Skeletal muscle satellite cell (primary cell): ENCODE results near the gene BRMS1L.

Source experiments
- H3K27me3 ChIP-seq: 2 replicates; pipeline ENCODE4 v1.7.0; 2013; ENCODE audit warnings: low read length; ENCODE audit not compliant: control insufficient read depth, insufficient read depth
- H3K36me3 ChIP-seq: 2 replicates; pipeline ENCODE4 v1.7.0; 2013; ENCODE audit warnings: mild to moderate bottlenecking, control low read depth, low read length; ENCODE audit not compliant: insufficient read depth
- H3K4me1 ChIP-seq: 2 replicates; pipeline ENCODE4 v1.7.0; 2013; ENCODE audit warnings: low read length; ENCODE audit not compliant: control insufficient read depth, insufficient read depth
- H3K4me2 ChIP-seq: 2 replicates; pipeline ENCODE4 v1.7.0; 2013; ENCODE audit warnings: mild to moderate bottlenecking, low read length
- H3K4me3 ChIP-seq: 2 replicates; pipeline ENCODE4 v1.7.0; 2013; ENCODE audit warnings: low read length
- H3K9ac ChIP-seq: 2 replicates; pipeline ENCODE4 v1.7.0; 2013; ENCODE audit warnings: mild to moderate bottlenecking, low read depth, low read length, moderate library complexity
- H3K9me3 ChIP-seq: replicated peaks from 2 replicates; pipeline ENCODE4 v1.7.0; 2013; ENCODE audit warnings: mild to moderate bottlenecking, control low read depth, low read length

Gene BRMS1L

DNA sequence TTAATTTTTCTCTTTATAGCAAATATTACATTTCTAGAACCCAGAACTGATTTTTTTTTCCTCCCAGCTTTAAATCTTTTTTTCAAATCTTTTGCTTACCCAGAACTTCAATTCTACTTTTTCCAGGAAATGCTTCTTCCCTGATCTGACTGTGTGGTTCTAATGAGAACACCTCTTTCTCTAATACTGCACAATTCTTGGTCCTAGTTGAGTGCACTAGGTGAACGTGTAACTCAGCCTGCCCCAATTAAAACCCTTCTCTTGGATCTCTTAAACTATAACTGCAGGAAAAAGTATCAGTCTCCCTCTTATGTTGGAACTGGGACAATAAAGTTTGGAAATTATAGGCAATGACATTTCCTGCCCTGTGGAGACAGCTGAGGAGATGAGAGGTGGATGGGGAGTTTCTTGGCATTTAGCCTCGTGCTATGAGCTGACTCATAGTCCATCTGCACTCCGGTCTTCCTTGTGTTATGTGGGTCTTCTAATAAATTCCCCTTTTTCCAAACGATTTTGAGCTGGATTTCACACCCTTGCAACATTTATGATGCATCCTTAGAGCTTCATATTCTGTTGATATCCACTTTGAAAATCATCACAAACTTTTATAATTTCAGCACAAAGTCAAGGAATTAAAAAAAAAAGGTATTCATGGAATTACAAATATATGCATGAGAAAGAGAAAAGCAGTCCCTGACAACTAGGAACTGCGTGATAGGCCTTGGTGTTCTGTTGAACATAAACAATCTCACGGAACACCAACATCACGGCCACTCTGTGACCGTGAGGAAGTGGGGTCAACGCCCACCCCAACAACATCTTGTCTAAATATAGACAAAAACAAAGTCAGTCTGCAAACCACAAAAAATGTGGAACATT, 52.4 kb downstream of the BRMS1L start:
- H3K27me3 ChIP-seq = no peaks in the 10 kb centered on the region
- H3K4me3 ChIP-seq = peak overlapping the region; percentile 45
- H3K9ac ChIP-seq = peak overlapping the region; percentile 52
- no peaks in the 10 kb centered on the region for H3K9me3 ChIP-seq
- H3K4me1 ChIP-seq = peaks cover 11% of the 10 kb centered on the region
- peak overlapping the region; percentile 63 for H3K4me2 ChIP-seq
- no peaks in the 10 kb centered on the region for H3K36me3 ChIP-seq

DNA sequence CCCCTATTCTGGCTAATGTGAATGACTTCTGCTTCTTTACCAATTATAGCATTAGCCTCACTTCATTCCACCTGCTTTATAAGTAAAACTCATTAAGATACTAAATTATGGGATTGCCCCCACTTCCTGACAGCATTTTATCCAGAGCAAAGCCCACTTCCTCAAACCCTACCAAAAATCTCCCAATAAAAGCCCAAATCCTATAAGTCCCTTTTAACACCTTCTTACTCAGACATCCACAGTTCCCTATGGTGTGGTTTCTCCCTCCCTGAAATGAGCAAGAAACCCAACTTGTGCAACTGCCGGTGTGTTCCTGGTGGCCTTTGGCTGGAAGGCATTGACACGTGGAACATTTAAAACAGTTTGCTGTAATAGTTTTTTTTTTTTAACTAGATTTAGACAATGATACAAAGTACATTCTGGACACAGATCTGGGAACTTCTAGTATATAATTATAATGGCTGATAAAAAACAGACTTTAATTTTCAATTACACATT, 53.1 kb downstream of the BRMS1L start:
- Histone ChIP-seq H3K4me1 (peaks cover 11% of the 10 kb centered on the region), H3K27me3 (no peaks in the 10 kb centered on the region), H3K36me3 (no peaks in the 10 kb centered on the region), H3K4me3 (no peak overlapping the region), H3K9ac (peak overlapping the region; percentile 52), H3K9me3 (no peaks in the 10 kb centered on the region), H3K4me2 (peak overlapping the region; percentile 63)

DNA sequence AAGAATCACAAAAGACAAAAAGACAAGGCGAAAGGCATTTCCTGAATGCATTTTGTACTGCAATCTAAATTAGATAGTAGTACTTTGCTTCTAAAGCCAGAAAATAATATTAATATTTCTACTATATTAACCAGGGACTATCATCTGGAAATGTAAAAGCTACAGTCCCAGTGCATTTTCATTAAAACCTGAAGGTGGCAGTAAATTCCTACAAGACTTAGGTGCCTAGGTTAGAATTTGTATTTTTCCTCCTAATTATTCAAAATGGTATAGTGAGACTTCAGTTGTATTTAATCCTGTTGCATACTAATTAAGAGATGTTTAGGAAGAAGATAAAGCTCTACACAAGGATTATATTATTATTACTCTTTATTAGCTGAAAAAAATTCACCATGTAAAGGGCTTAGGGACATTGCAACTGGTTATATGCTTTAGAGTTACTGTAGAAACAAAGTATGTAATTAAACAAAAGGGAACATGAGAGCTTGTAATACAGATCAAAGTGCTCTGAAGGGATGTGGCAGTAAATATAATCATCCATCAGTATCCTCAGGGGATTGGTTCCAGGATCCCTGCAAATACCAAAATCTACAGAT, 53.6 kb downstream of the BRMS1L start:
- no peaks in the 10 kb centered on the region for H3K36me3 ChIP-seq
- peak overlapping the region; percentile 52 for H3K9ac ChIP-seq
- H3K4me3 ChIP-seq = no peak overlapping the region
- H3K27me3 ChIP-seq = no peaks in the 10 kb centered on the region
- peaks cover 11% of the 10 kb centered on the region for H3K4me1 ChIP-seq
- H3K4me2 ChIP-seq = no peak overlapping the region
- no peaks in the 10 kb centered on the region for H3K9me3 ChIP-seq

DNA sequence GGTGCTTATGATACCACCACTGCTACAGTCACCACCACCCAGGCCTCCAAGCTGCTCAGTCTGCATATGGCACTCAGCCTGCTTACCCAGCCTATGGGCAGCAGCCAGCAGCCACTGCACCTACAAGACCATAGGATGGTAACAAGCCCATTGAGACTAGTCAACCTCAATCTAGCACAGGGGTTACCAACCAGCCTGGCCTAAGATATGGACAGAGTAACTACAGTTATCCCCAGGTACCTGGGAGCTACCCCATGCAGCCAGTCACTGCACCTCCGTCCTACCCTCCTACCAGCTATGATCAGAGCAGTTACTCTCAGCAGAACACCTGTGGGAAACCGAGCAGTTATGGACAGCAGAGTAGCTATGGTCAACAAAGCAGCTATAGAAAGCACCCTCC, 55.1 kb downstream of the BRMS1L start:
- no peaks in the 10 kb centered on the region for H3K36me3 ChIP-seq
- peaks cover 11% of the 10 kb centered on the region for H3K4me1 ChIP-seq
- H3K27me3 ChIP-seq = no peaks in the 10 kb centered on the region
- H3K4me3 ChIP-seq = no peak overlapping the region
- no peaks in the 10 kb centered on the region for H3K9me3 ChIP-seq
- no peak overlapping the region for H3K4me2 ChIP-seq
- no peak overlapping the region for H3K9ac ChIP-seq

DNA sequence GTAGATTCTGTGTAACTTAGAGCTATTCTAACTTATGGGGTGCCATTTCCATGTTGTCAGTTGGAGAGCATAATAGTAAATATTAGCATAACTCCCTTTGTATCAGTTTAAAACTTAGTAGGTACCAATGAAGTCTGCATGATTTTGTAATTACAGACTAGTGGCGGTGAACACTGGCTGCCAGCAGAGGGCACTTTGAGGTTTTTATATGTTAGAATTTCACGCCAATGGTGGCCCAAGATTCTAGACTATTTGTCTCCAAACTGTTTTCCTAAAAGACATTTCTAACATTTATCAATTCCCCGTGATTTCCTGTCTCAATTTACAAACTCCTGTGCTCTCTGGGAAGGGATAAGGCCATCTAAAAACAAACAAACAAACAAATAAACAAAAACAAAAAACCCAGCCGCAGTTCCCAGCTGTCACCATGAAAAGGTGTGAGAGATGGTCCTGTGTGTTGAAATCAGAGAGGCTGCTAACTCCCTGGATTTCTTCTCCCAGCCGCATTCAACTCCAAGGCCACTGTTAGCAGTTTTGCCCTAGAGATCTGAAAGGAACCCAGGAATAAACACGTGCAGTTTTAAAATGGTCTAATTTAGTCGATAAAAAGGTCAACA, 57.6 kb downstream of the BRMS1L start:
- no peaks in the 10 kb centered on the region for H3K9me3 ChIP-seq
- H3K4me1 ChIP-seq = peaks cover 8% of the 10 kb centered on the region
- H3K9ac ChIP-seq = no peak overlapping the region
- H3K27me3 ChIP-seq = no peaks in the 10 kb centered on the region
- H3K4me3 ChIP-seq = no peak overlapping the region
- H3K4me2 ChIP-seq = no peak overlapping the region
- H3K36me3 ChIP-seq = no peaks in the 10 kb centered on the region

DNA sequence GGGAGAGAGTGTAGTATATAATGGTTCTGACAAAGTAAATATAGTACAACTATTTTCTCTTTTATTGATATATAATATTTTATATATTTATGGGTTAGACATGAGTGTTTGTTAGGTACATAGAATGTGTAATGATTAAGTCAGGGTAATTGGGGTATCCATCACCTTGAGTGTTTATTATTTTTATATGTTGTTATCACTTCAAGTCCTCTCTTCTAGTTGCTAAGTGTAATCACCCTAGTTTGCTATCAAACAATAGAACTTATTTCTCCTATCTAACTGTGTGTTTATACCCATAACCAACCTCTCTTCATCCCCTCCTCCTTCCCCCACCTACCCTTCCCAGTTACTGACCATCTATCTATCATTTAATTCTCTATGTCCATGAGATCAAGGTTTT, 64.2 kb downstream of the BRMS1L start:
- H3K4me3 ChIP-seq = no peak overlapping the region
- no peaks in the 10 kb centered on the region for H3K36me3 ChIP-seq
- no peaks in the 10 kb centered on the region for H3K9me3 ChIP-seq
- H3K9ac ChIP-seq = no peak overlapping the region
- no peak overlapping the region for H3K4me2 ChIP-seq
- no peaks in the 10 kb centered on the region for H3K27me3 ChIP-seq
- no peaks in the 10 kb centered on the region for H3K4me1 ChIP-seq

DNA sequence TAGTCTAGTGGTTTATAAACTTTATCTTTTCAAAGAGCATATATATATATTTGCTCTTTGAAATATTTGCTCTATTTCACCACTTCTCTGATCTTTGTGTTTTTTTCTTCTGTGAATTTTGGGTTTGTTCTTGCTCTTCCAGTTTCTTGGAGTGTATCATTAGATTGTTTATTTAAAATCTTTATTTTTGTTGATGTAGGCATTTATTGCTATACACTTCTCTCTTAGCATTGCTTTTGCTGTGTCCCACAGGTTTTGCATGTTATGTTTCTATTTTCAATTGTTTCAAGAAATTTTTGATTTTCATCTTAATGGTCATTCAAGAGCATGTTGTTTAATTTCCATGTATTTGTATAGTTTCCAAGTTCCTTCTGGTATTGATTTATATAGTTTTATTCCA, 69.1 kb downstream of the BRMS1L start:
- H3K9ac ChIP-seq = no peak overlapping the region
- H3K4me1 ChIP-seq = no peaks in the 10 kb centered on the region
- H3K4me2 ChIP-seq = no peak overlapping the region
- no peaks in the 10 kb centered on the region for H3K27me3 ChIP-seq
- H3K9me3 ChIP-seq = no peaks in the 10 kb centered on the region
- H3K36me3 ChIP-seq = no peaks in the 10 kb centered on the region
- no peak overlapping the region for H3K4me3 ChIP-seq

DNA sequence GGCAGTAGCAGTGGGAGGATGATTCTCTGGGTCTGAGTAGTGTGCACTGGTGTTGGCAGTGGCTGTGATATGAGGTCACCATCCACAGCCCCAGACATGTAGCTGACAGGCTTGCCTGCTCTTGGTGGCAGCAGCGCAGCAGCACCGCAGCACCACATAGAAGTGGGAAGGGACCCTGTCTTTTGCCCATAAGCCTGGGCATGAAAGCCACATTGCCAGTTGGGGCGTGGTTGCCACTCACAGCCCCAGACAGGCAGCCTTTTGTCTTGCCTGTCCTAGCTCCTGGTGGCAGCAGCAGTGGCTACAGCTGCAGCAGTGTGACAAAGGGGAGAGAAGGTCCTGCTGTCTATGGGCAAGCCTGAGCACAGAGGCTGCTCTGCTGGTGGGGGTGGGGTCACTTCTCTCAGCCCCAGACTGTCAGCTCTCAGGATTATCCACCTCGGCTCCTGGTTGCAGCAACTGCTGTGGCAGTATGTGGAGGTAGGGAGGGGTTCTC, 71.5 kb downstream of the BRMS1L start:
- Histone ChIP-seq H3K9ac (no peak overlapping the region), H3K27me3 (no peaks in the 10 kb centered on the region), H3K4me2 (no peak overlapping the region), H3K9me3 (no peaks in the 10 kb centered on the region), H3K4me1 (no peaks in the 10 kb centered on the region), H3K4me3 (no peak overlapping the region), H3K36me3 (no peaks in the 10 kb centered on the region)

DNA sequence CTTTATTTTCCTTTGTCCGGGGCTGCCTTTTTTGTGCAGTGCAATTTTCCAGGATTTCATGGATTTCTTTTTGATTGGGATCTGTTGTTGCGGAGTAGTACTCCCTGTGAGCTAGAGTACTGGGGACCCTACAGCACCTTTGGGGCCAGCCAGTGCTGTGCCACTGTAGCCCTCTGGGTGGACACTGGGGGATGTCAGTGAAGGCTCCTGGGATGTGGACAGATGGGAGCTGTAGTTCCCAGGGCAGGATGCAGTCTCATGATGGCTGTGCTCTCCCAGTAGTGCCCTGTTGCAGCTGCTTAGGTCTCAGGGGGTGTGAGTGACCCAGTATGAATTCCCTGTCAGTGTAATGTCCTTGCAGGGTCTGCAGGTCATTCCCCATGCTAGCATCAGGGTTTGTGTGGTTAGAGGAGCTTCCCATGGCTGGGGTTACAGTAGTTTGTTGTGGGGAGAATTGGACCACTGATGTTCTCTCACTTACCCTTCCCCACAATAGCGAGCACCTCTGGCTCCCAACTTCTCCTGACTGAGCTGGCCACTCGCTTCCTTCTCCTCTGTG, 72.2 kb downstream of the BRMS1L start:
- no peak overlapping the region for H3K4me3 ChIP-seq
- no peak overlapping the region for H3K4me2 ChIP-seq
- H3K27me3 ChIP-seq = no peaks in the 10 kb centered on the region
- H3K9me3 ChIP-seq = no peaks in the 10 kb centered on the region
- H3K9ac ChIP-seq = no peak overlapping the region
- no peaks in the 10 kb centered on the region for H3K36me3 ChIP-seq
- H3K4me1 ChIP-seq = no peaks in the 10 kb centered on the region

DNA sequence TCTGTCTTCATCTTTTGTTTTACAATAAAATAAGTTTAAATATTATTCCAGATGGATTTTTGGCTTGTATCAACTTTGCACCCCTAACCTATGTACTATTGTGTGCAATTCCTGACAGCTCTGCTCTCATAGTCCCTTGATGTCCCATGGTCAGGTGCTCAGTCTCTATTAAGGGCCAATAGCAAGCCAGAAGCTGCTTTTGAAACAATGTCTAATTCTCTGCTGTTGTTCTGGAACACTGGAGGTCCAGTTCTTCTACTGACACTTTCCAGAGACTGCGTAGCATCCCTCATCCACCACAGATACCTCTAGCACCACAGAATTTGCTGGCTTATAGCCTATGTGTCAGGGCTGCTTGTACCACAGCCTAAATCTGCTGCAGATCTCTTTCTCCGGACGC, 74.6 kb downstream of the BRMS1L start:
- H3K27me3 ChIP-seq = no peaks in the 10 kb centered on the region
- H3K9me3 ChIP-seq = no peaks in the 10 kb centered on the region
- no peak overlapping the region for H3K9ac ChIP-seq
- no peaks in the 10 kb centered on the region for H3K36me3 ChIP-seq
- H3K4me3 ChIP-seq = no peak overlapping the region
- no peak overlapping the region for H3K4me2 ChIP-seq
- no peaks in the 10 kb centered on the region for H3K4me1 ChIP-seq

DNA sequence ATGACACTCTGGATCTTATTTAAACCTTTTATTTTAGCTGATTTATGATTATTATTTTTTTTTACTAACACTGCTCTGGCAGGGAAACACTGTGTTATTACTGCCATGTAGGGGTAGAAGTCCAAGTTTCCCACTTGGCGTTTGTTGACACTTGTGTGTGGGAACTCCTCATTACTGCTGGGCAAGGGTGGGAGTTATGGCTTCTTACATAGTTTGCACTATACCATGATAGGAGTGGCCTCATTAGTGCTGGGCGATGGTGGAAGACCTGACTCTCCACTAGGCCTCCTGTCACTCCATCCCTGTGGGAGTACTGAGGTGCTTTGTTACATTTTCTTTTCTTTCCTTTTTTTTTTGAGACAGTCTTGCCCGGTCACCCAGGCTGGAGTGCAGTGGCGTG, 83.5 kb downstream of the BRMS1L start:
- H3K36me3 ChIP-seq = no peaks in the 10 kb centered on the region
- H3K9ac ChIP-seq = no peak overlapping the region
- no peak overlapping the region for H3K4me3 ChIP-seq
- no peaks in the 10 kb centered on the region for H3K27me3 ChIP-seq
- no peaks in the 10 kb centered on the region for H3K9me3 ChIP-seq
- no peaks in the 10 kb centered on the region for H3K4me1 ChIP-seq
- no peak overlapping the region for H3K4me2 ChIP-seq
